KMS-11 (cell line): ENCODE data around the gene SSBP3.

Experiments
- H2AFZ ChIP-seq: fragments of 200-600 bp; sonication (generic); 2 replicates; pipeline ENCODE4 v1.6.1; 2016; ENCODE audit warnings: antibody characterized with exemption, mixed run types, low read depth
- H3K27ac ChIP-seq: fragments of 200-600 bp; sonication (generic); 2 replicates; pipeline ENCODE4 v1.6.1; 2016; ENCODE audit warnings: mild to moderate bottlenecking, mixed run types
- H3K27me3 ChIP-seq: fragments of 200-600 bp; sonication (generic); 2 replicates; pipeline ENCODE4 v1.6.1; 2017; ENCODE audit warnings: mild to moderate bottlenecking, low read depth, mixed run types, moderate library complexity; ENCODE audit not compliant: insufficient read depth
- H3K36me3 ChIP-seq: fragments of 200-600 bp; sonication (generic); 2 replicates; pipeline ENCODE4 v1.6.1; 2017; ENCODE audit warnings: mild to moderate bottlenecking, mixed run types; ENCODE audit not compliant: insufficient read depth
- H3K4me1 ChIP-seq: fragments of 200-600 bp; sonication (generic); 2 replicates; pipeline ENCODE4 v1.6.1; 2016; ENCODE audit warnings: mild to moderate bottlenecking, low read depth, mixed run types; ENCODE audit not compliant: poor library complexity, severe bottlenecking
- H3K4me2 ChIP-seq: fragments of 200-600 bp; sonication (generic); 2 replicates; pipeline ENCODE4 v1.7.0; 2016; ENCODE audit warnings: mild to moderate bottlenecking, mixed run types
- H3K4me3 ChIP-seq: fragments of 200-600 bp; sonication (generic); IDR thresholded peaks from 2 replicates; pipeline ENCODE4 v1.6.1; 2017; ENCODE audit warnings: low read depth, low read length, mixed read lengths; ENCODE audit not compliant: insufficient read depth
- H3K79me2 ChIP-seq: fragments of 200-600 bp; sonication (generic); 2 replicates; pipeline ENCODE4 v1.6.1; 2016; ENCODE audit warnings: low read depth, mixed run types; ENCODE audit not compliant: insufficient read depth
- H3K9ac ChIP-seq: fragments of 200-600 bp; sonication (generic); 2 replicates; pipeline ENCODE4 v1.6.1; 2016; ENCODE audit warnings: mild to moderate bottlenecking, mixed run types
- H4K20me1 ChIP-seq: fragments of 200-600 bp; sonication (generic); 2 replicates; pipeline ENCODE4 v1.6.1; 2016; ENCODE audit warnings: mild to moderate bottlenecking, mixed run types; ENCODE audit not compliant: insufficient read depth
- CTCF ChIP-seq: fragments of 200-600 bp; sonication (generic); conservative IDR thresholded peaks from 2 replicates; pipeline ENCODE4 v1.6.1; 2017; ENCODE audit warnings: low read depth, mild to moderate bottlenecking, antibody characterized with exemption, low read length, moderate library complexity, mixed read lengths

Gene SSBP3

GRCh38 chr1:54372978-54373377 is 33.2 kb downstream of the SSBP3 start:
- no peaks in the 10 kb centered on the region for H3K27me3 ChIP-seq
- H3K27ac ChIP-seq, result no peak overlapping the region
- no peak overlapping the region for H3K4me2 ChIP-seq
- H3K9ac ChIP-seq, result no peak overlapping the region
- H3K36me3 ChIP-seq, result no peaks in the 10 kb centered on the region
- peaks cover 45% of the 10 kb centered on the region for H3K4me1 ChIP-seq
- H2AFZ ChIP-seq, result no peak overlapping the region
- TF ChIP-seq CTCF, result no peak
- no peaks in the 10 kb centered on the region for H4K20me1 ChIP-seq
- peaks cover 20% of the 10 kb centered on the region; the same call in 1 of the 2 replicates for H3K79me2 ChIP-seq
- H3K4me3 ChIP-seq, result no peak overlapping the region

GRCh38 chr1:54371942-54372275 is 34.3 kb downstream of the SSBP3 start:
- H3K27me3 ChIP-seq, result no peaks in the 10 kb centered on the region
- no peaks in the 10 kb centered on the region for H3K36me3 ChIP-seq
- H3K27ac ChIP-seq, result no peak overlapping the region
- H2AFZ ChIP-seq, result no peak overlapping the region
- H3K4me3 ChIP-seq, result no peak overlapping the region
- TF ChIP-seq CTCF, result no peak
- peaks cover 34% of the 10 kb centered on the region for H3K4me1 ChIP-seq
- H3K79me2 ChIP-seq, result peaks cover 20% of the 10 kb centered on the region; the same call in 1 of the 2 replicates
- H4K20me1 ChIP-seq, result no peaks in the 10 kb centered on the region
- H3K4me2 ChIP-seq, result no peak overlapping the region; the same call in 1 of the 2 replicates
- H3K9ac ChIP-seq, result no peak overlapping the region

GRCh38 chr1:54371038-54371941 is 34.9 kb downstream of the SSBP3 start:
- Histone ChIP-seq H4K20me1 (no peaks in the 10 kb centered on the region), H3K36me3 (no peaks in the 10 kb centered on the region), H3K27me3 (no peaks in the 10 kb centered on the region), H3K4me1 (peaks cover 28% of the 10 kb centered on the region), H3K79me2 (peaks cover 20% of the 10 kb centered on the region; the same call in 1 of the 2 replicates), H3K9ac (no peak overlapping the region), H3K4me3 (no peak overlapping the region), H2AFZ (no peak overlapping the region), H3K27ac (no peak overlapping the region), H3K4me2 (no peak overlapping the region)
- no peak for TF ChIP-seq CTCF

- Histone ChIP-seq H3K79me2 (peaks cover 18% of the 10 kb centered on the region; the same call in 1 of the 2 replicates), H3K4me3 (no peak overlapping the region), H3K27ac (no peak overlapping the region), H3K27me3 (no peaks in the 10 kb centered on the region), H3K4me2 (no peak overlapping the region), H3K9ac (no peak overlapping the region), H3K36me3 (no peaks in the 10 kb centered on the region), H3K4me1 (peaks cover 20% of the 10 kb centered on the region), H2AFZ (no peak overlapping the region), H4K20me1 (no peaks in the 10 kb centered on the region)
- no peak for TF ChIP-seq CTCF
Observed at GRCh38 chr1:54370287-54370989, 35.8 kb downstream of the SSBP3 start.
